HFF-Myc (cell line): ENCODE data around the gene SYTL3.

Experiments
- DNase-seq: peaks from one replicate; pipeline ENCODE4 v3.0.0-alpha.2; 2011; ENCODE audit warnings: low read depth; ENCODE audit errors: extremely low read depth
- H3K4me3 ChIP-seq: replicated peaks from 2 replicates; pipeline ENCODE4 v1.5.1; 2011; ENCODE audit warnings: low read depth, mild to moderate bottlenecking, control low read depth, low read length
- CTCF ChIP-seq: IDR thresholded peaks from 2 replicates; pipeline ENCODE4 v1.5.1; 2012; ENCODE audit warnings: mild to moderate bottlenecking, low read depth, low read length, control low read depth; ENCODE audit errors: missing control alignments

Gene SYTL3

GRCh38 chr6:158758451-158758860, 108.6 kb downstream of the SYTL3 start:
- DNase-seq: no peak
- TF ChIP-seq CTCF: no peak
- H3K4me3 ChIP-seq: no peak overlapping the region

GRCh38 chr6:158758941-158759479, 109.2 kb downstream of the SYTL3 start:
- H3K4me3 ChIP-seq: no peak overlapping the region
- no peak for DNase-seq
- no peak for TF ChIP-seq CTCF

GRCh38 chr6:158759966-158760617, 110.2 kb downstream of the SYTL3 start:
- no peak overlapping the region for H3K4me3 ChIP-seq
- no peak for DNase-seq
- TF ChIP-seq CTCF: no peak

- DNase-seq: no peak
- TF ChIP-seq CTCF: no peak
- no peak overlapping the region for H3K4me3 ChIP-seq
Observed at GRCh38 chr6:158760618-158761250, 110.9 kb downstream of the SYTL3 start.

GRCh38 chr6:158761746-158762145, 111.9 kb downstream of the SYTL3 start:
- no peak for DNase-seq
- no peak overlapping the region for H3K4me3 ChIP-seq
- TF ChIP-seq CTCF: no peak

- TF ChIP-seq CTCF: no peak
- no peak for DNase-seq
- no peak overlapping the region for H3K4me3 ChIP-seq
Observed at GRCh38 chr6:158762787-158763433, 113.1 kb downstream of the SYTL3 start.
